HuH-7.5 (cell line): ENCODE measurements around the gene LMBR1.

ENCODE experiments used
- DNase-seq: peaks from one replicate; pipeline ENCODE4 v3.0.0; 2011; ENCODE audit warnings: low spot score

The LMBR1 gene

GRCh38 chr7:156793334-156793733, 99.6 kb downstream of the LMBR1 start:
- DNase-seq = no peak

GRCh38 chr7:156792611-156793010, 100.4 kb downstream of the LMBR1 start:
- DNase-seq = no peak

GRCh38 chr7:156791241-156791640, 101.7 kb downstream of the LMBR1 start:
- no peak for DNase-seq

DNA sequence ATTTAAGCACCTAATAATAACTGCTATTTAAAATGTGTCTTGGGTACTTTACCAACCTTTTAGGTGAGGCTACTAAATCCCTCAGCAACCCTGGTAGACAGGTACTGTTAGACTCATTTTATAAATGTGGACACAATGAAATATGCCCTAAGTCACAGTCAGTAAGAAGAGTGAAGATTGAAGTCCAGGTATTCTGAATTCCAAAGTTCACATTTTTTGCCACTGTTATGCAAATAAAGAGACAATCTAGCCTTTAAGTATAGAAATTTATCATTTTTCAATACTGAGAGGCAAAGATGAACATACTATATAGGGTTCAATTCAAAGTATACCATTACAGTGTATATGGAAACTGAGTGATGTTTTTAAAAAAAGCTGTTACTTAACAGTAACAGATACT, 102.7 kb downstream of the LMBR1 start:
- no peak for DNase-seq

DNA sequence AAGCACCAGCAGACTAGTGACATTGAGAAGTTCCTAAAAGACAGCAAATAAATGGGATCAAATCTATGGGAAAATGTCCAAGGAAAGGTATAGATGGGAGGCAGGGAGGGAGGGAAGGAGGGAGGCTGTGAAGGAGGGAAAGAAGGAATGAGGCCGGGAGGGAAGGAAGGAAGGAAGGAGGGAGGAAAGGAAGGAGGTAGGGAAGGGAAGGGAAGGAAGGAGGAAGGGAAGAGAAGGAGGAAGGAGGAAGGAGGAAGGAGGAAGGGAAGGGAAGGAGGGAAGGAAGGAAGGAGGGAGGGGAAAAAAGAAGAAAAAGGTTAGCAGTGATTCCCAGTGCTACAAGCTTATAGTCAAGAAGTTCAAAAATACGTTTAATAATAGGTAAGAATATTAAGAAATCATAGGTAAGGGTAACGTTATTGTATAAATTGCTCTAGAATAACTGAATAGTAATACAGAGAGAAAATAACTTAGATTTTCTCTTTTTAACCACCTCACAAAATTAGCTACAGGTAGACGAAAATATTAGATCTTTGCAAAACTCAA, 106.9 kb downstream of the LMBR1 start:
- no peak for DNase-seq

GRCh38 chr7:156783864-156784263, 109.1 kb downstream of the LMBR1 start:
- no peak for DNase-seq

- no peak for DNase-seq
Observed at GRCh38 chr7:156781972-156782371, 111.0 kb downstream of the LMBR1 start.

GRCh38 chr7:156780724-156781455, 112.1 kb downstream of the LMBR1 start:
- no peak for DNase-seq

DNA sequence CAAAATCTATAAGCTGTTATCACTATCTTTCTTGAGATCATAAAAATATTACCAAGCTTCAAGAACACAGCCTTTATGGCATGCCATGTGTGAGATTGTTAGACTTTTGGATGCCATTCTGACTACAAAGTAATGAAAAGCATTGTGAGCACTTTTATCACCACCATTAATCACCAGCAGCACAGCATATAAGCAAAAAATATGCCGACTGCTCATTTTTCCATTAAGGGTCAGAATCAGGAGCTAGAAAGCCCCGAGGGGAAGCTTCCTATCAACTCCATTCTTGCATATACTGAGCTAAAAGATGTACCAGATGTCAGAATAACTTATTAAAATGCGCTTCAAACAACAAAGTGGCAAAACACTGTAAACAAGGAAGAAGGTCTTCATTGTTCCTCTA, 114.3 kb downstream of the LMBR1 start:
- no peak for DNase-seq

DNA sequence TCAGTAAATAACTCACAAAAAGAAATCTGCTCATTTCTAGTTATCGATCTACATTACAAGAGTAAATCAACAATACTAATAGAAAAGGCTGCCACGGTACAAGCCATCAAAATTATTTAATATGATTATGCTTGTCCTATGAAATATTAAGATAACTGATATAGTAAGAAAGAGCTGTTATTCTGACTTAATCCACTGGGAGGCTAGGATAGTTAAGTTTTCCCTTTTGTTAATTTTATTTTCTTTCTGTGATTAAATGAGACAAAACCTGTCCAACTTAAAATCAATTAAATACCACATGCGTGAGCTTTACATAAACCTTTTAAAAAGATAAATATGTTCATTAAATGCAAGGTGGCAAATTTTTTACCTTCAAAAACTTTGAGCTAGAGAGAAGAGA, 114.8 kb downstream of the LMBR1 start:
- no peak for DNase-seq

- no peak for DNase-seq
Observed at GRCh38 chr7:156777364-156778069, 115.5 kb downstream of the LMBR1 start.

GRCh38 chr7:156776527-156776926, 116.5 kb downstream of the LMBR1 start:
- DNase-seq = no peak

- DNase-seq = no peak
Observed at GRCh38 chr7:156773966-156774365, 119.0 kb downstream of the LMBR1 start.

- no peak for DNase-seq
Observed at GRCh38 chr7:156772725-156773124, 120.3 kb downstream of the LMBR1 start.

DNA sequence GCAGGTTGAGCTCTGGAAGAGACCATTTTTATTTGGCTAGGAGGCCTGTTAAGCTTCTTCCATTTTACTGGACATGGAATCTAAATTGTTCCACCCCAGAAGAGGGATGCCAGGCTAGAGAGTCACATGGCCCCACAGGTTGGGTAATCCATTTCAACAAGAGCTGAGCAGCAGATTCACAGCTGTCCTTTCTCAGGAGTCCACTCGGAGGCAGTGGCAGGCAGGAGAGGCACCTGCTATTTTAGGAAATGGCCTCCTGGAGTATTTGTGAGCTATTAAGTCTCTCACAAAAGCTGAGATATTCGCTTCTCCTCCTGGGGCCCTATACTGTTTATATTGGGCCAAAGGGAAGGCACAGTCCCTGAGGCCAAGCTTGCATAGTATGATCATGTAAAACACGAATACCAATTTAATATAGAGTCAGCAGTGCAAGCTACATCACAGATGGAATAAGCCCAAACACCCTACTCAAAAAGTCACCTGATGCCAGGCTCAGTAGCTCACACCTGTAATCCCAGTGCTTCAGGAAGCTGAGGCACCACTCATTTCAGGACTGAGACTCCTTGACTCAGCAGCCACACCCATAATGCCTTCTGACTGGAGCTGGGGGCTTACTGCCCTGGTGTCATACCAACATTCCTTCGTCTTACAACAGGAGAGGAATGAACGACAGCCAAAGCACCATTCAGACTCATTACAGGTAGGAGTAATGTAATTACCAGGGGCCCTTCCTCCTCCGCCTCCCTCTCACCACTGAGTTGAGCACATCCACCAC, 124.1 kb downstream of the LMBR1 start:
- no peak for DNase-seq

- no peak for DNase-seq
Observed at GRCh38 chr7:156766666-156767065, 126.3 kb downstream of the LMBR1 start.

DNA sequence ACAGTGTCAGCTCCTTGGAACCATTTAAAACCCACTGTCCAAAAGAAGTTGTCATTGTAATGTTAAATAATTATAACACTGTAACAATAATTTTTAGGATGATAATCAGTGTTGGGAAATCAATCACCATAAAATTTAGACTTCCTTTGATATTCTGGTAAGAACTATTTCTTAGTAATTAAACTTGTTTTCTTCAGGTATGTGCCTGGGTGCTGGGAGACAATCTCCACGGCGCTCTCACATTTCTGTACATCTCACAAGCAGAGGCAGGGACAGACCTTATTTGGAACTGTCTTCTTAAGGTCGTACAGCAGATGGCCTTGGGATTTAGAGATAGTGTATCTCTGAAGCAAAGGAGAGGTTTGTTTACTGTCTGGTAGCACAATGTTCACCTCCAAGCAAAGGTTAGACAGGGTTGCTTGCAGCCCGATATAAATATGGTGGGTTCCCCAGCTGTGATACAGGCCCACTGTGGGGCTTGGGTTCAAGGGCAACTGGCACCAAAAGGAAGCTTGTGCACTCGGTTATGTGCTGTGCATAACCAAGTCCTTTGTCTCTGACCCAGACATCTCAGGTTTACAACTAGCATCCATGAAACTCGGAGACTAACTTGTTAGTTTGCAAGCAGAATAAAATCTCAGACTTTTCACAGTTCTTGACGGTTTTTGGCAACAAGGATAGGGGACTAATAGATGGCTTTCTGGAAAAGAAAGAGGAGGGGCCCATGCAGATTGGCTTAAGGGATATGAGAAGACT, 126.9 kb downstream of the LMBR1 start:
- no peak for DNase-seq

DNA sequence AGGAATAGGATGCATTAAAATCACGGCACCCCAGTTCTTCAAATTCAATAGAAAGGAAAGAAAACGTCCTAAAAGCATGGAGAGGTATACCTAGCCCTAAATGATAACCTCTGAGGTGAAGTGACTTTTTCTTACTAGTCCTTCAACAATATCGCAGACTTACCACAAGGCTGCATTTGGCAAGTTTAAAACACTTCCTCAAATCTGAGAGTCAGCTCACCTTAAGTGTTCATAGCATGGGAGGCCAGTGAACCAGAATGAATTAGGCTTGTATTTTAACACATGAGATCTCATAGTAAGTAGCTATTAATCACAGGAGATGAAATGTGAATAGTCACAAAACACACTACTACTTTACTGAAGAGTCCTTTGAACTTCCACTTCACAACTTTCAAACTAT, 128.2 kb downstream of the LMBR1 start:
- DNase-seq = no peak

GRCh38 chr7:156764016-156764669, 128.8 kb downstream of the LMBR1 start:
- peak; percentile 52 for DNase-seq

DNA sequence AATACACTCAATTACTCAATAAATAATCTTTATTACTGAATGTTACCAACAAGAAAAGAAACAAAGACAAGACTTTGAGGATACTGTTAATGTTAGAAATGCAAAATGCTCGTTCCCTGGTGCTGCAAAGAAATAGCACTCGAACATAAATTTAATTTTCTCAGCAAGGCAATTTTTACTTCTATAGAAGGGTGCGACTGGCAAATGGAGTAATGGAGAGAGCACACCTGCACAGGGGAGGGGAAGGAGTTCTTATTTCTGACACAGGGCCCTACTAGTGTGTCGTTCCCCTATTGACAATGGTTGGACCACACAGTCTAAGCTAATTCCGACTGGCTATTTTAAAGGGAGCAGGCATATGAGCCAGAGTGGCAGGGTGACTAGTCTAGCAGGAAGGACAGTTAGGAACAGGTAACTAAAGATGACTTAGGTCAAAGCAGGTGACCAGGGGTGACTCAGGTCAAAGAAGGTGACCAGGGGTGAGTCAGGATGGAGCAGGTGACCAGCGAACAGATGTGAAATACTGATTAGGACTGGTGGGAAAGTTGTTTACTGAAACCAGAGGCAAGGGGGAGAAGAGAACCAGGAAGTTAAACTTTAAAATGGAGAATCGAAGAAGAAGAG, 133.3 kb downstream of the LMBR1 start:
- DNase-seq = no peak

DNA sequence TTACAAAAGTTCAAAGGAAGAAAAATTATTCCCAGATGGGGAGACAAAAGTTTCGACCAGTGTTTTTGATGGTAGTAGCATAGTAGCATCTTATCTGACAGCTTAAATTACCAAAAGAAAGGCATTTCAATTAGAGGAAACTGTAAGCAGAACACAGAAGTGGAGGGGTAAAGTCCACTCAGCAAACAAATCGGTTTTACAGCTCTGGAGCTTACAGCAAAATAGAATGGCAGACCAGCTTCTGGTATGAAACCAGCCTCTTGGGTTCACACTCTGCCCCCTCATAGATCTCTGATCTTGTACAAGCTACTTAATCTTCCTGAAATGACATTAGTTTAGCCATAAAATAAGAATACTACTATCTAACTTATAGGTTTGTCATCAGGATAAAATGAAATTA, 133.8 kb downstream of the LMBR1 start:
- DNase-seq = no peak
